Vagina (tissue), 2 donors: ENCODE data around the gene FGD2.

Experiments used
- POLR2AphosphoS5 ChIP-seq, 2 donors: sonication (generic); formaldehyde crosslinking; IDR thresholded peaks; one replicate each; pipeline ENCODE4 v1.9.0; 2017; ENCODE audit warnings: antibody characterized with exemption in 2 of 2, mild to moderate bottlenecking in 2 of 2, low read depth in 1 of 2; ENCODE audit not compliant: insufficient read depth in 1 of 2
- TF ChIP-seq, protein P1 (sequence below), 3 experiments: fragments of 450-650 bp in 2 of 3; fragments of 200-600 bp in 1 of 3; sonication (generic) in 1 of 3; IDR thresholded peaks; one replicate each; pipeline ENCODE4 v1.5.1; 2017 to 2019; ENCODE audit warnings: antibody characterized with exemption in 3 of 3, mild to moderate bottlenecking in 2 of 3, moderate library complexity in 2 of 3

GRCh38 chr6:37006793-37007339 is 1.4 kb downstream of the FGD2 start:
- TF ChIP-seq, protein P1, sequence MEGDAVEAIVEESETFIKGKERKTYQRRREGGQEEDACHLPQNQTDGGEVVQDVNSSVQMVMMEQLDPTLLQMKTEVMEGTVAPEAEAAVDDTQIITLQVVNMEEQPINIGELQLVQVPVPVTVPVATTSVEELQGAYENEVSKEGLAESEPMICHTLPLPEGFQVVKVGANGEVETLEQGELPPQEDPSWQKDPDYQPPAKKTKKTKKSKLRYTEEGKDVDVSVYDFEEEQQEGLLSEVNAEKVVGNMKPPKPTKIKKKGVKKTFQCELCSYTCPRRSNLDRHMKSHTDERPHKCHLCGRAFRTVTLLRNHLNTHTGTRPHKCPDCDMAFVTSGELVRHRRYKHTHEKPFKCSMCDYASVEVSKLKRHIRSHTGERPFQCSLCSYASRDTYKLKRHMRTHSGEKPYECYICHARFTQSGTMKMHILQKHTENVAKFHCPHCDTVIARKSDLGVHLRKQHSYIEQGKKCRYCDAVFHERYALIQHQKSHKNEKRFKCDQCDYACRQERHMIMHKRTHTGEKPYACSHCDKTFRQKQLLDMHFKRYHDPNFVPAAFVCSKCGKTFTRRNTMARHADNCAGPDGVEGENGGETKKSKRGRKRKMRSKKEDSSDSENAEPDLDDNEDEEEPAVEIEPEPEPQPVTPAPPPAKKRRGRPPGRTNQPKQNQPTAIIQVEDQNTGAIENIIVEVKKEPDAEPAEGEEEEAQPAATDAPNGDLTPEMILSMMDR (IDR thresholded peaks at IDR 0.05) = no peak
- no peak for TF ChIP-seq POLR2AphosphoS5 (IDR thresholded peaks at IDR 0.05; ENCODE audit: insufficient read depth in 1 of 2, low read depth in 1 of 2)
